IMR-90 (cell line): ENCODE results near the gene ERCC5.

ENCODE experiments used
- CEBPB ChIP-seq: IDR thresholded peaks from 2 replicates; pipeline ENCODE4 v1.6.1; 2012; ENCODE audit warnings: low read depth, low read length, improper control_type of control experiment
- POLR2A ChIP-seq: IDR thresholded peaks from 2 replicates; pipeline ENCODE4 v1.6.1; 2012; ENCODE audit warnings: mild to moderate bottlenecking, low read depth, low read length
- TF ChIP-seq, protein P1 (sequence below): conservative IDR thresholded peaks from 2 replicates; pipeline ENCODE4 v1.5.1; 2012; ENCODE audit warnings: mild to moderate bottlenecking, low read depth, low read length, improper control_type of control experiment

DNA sequence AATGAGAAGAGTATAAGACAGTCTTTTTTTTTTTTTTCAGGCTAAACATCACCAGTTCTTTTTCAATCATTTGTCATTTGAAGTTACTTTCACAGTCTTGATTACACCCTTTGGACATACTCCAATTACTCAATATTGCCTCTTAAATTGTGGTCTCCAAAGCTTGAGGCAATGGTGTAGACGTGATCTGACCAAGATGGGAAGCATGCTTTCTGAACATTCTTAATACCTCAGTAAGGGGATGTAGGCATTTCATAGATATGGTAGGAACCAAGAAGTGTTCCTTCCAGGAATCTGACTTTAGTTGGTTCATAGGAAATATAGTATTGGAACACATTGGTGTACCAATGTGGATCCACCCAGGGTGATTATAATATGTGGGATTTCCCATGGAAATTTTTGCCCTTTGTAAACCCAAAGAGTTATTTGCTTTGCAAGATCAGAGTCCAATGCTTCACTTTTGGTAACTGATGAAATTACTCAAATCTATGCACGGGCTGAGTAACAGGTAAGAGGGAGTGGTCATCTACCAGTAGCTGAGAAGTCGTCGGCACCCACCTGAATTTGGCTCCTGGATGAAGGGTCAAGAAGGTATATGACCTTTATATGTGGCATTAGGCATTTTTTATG lies 62.2 kb downstream of the ERCC5 start:
- TF ChIP-seq, protein P1, sequence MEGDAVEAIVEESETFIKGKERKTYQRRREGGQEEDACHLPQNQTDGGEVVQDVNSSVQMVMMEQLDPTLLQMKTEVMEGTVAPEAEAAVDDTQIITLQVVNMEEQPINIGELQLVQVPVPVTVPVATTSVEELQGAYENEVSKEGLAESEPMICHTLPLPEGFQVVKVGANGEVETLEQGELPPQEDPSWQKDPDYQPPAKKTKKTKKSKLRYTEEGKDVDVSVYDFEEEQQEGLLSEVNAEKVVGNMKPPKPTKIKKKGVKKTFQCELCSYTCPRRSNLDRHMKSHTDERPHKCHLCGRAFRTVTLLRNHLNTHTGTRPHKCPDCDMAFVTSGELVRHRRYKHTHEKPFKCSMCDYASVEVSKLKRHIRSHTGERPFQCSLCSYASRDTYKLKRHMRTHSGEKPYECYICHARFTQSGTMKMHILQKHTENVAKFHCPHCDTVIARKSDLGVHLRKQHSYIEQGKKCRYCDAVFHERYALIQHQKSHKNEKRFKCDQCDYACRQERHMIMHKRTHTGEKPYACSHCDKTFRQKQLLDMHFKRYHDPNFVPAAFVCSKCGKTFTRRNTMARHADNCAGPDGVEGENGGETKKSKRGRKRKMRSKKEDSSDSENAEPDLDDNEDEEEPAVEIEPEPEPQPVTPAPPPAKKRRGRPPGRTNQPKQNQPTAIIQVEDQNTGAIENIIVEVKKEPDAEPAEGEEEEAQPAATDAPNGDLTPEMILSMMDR = no peak
- TF ChIP-seq CEBPB = no peak
- no peak for TF ChIP-seq POLR2A
